GM12878 (cell line): ENCODE results near the gene DCAF15.

Experiments used
- MYC ChIP-seq: IDR thresholded peaks from 2 replicates; pipeline ENCODE4 v1.6.1; 2011; ENCODE audit warnings: mild to moderate bottlenecking, low read length, moderate library complexity, inconsistent platforms; ENCODE audit not compliant: insufficient read depth, insufficient replicate concordance, insufficient read length, severe bottlenecking
- POLR2A ChIP-seq: IDR thresholded peaks from 2 replicates; pipeline ENCODE4 v1.6.1; 2011; ENCODE audit warnings: low read depth, mild to moderate bottlenecking, low read length
- TF ChIP-seq, protein P1 (sequence below), 3 experiments: IDR thresholded peaks in 2 of 3; conservative IDR thresholded peaks in 1 of 3; 2 replicates each; pipeline ENCODE4 v1.5.1; 2011; ENCODE audit warnings: low read depth in 3 of 3, low read length in 3 of 3, mild to moderate bottlenecking in 3 of 3, control low read depth in 2 of 3, moderate library complexity in 2 of 3, inconsistent platforms in 1 of 3, mixed read lengths in 1 of 3; ENCODE audit not compliant: control insufficient read depth in 2 of 3, insufficient read depth in 1 of 3; ENCODE audit errors: extremely low read depth in 1 of 3

DNA sequence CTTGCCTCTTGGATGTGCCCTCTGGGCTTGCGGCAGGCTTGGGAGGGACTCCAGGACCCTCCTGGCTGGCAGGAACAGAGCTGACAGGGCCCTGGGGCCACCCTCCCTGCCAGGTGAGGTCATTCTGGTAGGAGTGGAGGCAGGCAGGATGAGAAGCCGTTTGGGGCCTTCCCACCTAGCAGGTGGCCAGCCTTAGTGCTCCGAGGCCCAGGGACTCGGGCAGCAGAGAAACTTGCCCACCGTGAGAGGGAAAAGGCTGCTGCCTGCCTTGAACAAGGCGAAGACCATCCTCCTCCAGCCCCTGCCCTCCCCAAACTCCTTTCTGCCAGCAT is 45.3 kb downstream of the DCAF15 start:
- TF ChIP-seq MYC, result no peak
- TF ChIP-seq POLR2A, result no peak
- TF ChIP-seq, protein P1, sequence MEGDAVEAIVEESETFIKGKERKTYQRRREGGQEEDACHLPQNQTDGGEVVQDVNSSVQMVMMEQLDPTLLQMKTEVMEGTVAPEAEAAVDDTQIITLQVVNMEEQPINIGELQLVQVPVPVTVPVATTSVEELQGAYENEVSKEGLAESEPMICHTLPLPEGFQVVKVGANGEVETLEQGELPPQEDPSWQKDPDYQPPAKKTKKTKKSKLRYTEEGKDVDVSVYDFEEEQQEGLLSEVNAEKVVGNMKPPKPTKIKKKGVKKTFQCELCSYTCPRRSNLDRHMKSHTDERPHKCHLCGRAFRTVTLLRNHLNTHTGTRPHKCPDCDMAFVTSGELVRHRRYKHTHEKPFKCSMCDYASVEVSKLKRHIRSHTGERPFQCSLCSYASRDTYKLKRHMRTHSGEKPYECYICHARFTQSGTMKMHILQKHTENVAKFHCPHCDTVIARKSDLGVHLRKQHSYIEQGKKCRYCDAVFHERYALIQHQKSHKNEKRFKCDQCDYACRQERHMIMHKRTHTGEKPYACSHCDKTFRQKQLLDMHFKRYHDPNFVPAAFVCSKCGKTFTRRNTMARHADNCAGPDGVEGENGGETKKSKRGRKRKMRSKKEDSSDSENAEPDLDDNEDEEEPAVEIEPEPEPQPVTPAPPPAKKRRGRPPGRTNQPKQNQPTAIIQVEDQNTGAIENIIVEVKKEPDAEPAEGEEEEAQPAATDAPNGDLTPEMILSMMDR (IDR thresholded peaks at IDR 0.05 in 2 of 3, conservative IDR thresholded peaks at IDR 0.05 in 1 of 3; ENCODE audit: control insufficient read depth in 2 of 3, extremely low read depth in 1 of 3, insufficient read depth in 1 of 3, low read depth in 3 of 3, low read length in 3 of 3), result no peak
